Testis (tissue), 3 donors: Measurements from ENCODE around the gene AGPAT1. TPM values are rescaled to one million over a fixed set of nuclear protein-coding genes. Genes with fewer than 3 reads are reported as not detected.

Experiments
- DNase-seq: peaks from one replicate; pipeline ENCODE4 v3.0.0-alpha.2; 2019
- H3K27ac ChIP-seq, 2 donors: fragments of 200-600 bp; sonication (generic); one replicate each; pipeline ENCODE4 v1.5.1; 2019
- H3K27me3 ChIP-seq: fragments of 200-600 bp; sonication (generic); one replicate; pipeline ENCODE4 v1.5.1; 2019
- H3K36me3 ChIP-seq: fragments of 200-600 bp; sonication (generic); one replicate; pipeline ENCODE4 v1.5.1; 2017; ENCODE audit warnings: low read depth; ENCODE audit errors: missing control alignments
- H3K4me1 ChIP-seq: fragments of 200-600 bp; sonication (generic); one replicate; pipeline ENCODE4 v1.5.1; 2019
- H3K4me3 ChIP-seq, 2 donors: fragments of 200-600 bp; sonication (generic); one replicate each; pipeline ENCODE4 v1.5.1; 2017 to 2019
- H3K9me3 ChIP-seq: fragments of 200-600 bp; sonication (generic); one replicate; pipeline ENCODE4 v1.5.1; 2017
- CTCF ChIP-seq, 3 experiments: fragments of 450-650 bp in 2 of 3; fragments of 200-600 bp in 1 of 3; sonication (generic) in 1 of 3; IDR thresholded peaks; one replicate each; pipeline ENCODE4 v1.5.1; 2016 to 2019; ENCODE audit warnings: antibody characterized with exemption in 3 of 3, mild to moderate bottlenecking in 2 of 3, moderate library complexity in 1 of 3
- POLR2A ChIP-seq: fragments of 450-650 bp; IDR thresholded peaks from one replicate; pipeline ENCODE4 v1.6.1; 2017; ENCODE audit warnings: antibody characterized with exemption, mild to moderate bottlenecking, moderate library complexity
- WGBS, 2 donors: methylation state at CpG; one replicate each; pipeline ENCODE4 v1.1.5; 2018; 5-methylcytosine and 5-hydroxymethylcytosine counted together
- intact Hi-C: fragments of 100-400 bp; cut with DNase I; formaldehyde crosslinking; loops from one replicate; pipeline ENCODE4 v1.15.1; 2023; ENCODE audit warnings: low total_unique reads
- polyA plus RNA-seq: library from polyadenylated mRNA; stranded (reverse); fragments of 350-450 nt; fragmentation: Illumina TruSeq; extraction: RNeasy Lipid Tissue Mini Kit (QIAGEN cat#74804); gene quantifications from one replicate; pipeline ENCODE4 v1.2.3, GENCODE V29; 2014; ENCODE audit warnings: low read depth, low replicate concordance; ENCODE audit not compliant: insufficient read depth
- total RNA-seq, 2 donors: library from RNA; depleted of rRNA; stranded (reverse); fragments of >200 nt; gene quantifications; one replicate each; pipeline ENCODE4 v1.2.3, GENCODE V29; 2016

The AGPAT1 gene
- total and polyA plus RNA-seq, 3 donors from 2014 or later = 107 to 158 (median 115) TPM

GRCh38 chr6:32140420-32141046 is 35.4 kb downstream of the AGPAT1 start:
- no peaks in the 10 kb centered on the region for H3K36me3 ChIP-seq
- H3K4me1 ChIP-seq = peaks cover 14% of the 10 kb centered on the region
- H3K4me3 ChIP-seq = no peak overlapping the region
- no peak for TF ChIP-seq CTCF (IDR thresholded peaks at IDR 0.05)
- TF ChIP-seq POLR2A = no peak
- intact Hi-C loops = no loop called here
- no peaks in the 10 kb centered on the region for H3K27me3 ChIP-seq
- 31 to 43% methylated on average over 5 of the region's 5 CpGs for WGBS, 2 donors
- peak overlapping the region; percentile 20 to 37 for H3K27ac ChIP-seq
- no peak for DNase-seq
- no peaks in the 10 kb centered on the region for H3K9me3 ChIP-seq

GRCh38 chr6:32139590-32139989 is 36.3 kb downstream of the AGPAT1 start:
- no peak for DNase-seq
- TF ChIP-seq POLR2A (no peak), CTCF (IDR thresholded peaks at IDR 0.05) (no peak)
- 43 to 46% methylated on average over 5 of the region's 5 CpGs for WGBS, 2 donors
- no peaks in the 10 kb centered on the region for H3K36me3 ChIP-seq
- no peak overlapping the region for H3K4me3 ChIP-seq
- no peaks in the 10 kb centered on the region for H3K9me3 ChIP-seq
- no peaks in the 10 kb centered on the region for H3K27me3 ChIP-seq
- H3K27ac ChIP-seq = peak overlapping the region in 1 of 2 donors; percentile 20
- intact Hi-C loops = no loop called here
- H3K4me1 ChIP-seq = peaks cover 14% of the 10 kb centered on the region

- H3K9me3 ChIP-seq = no peaks in the 10 kb centered on the region
- H3K4me3 ChIP-seq = no peak overlapping the region
- DNase-seq = no peak
- TF ChIP-seq CTCF (IDR thresholded peaks at IDR 0.05) = no peak
- TF ChIP-seq POLR2A = no peak
- peaks cover 14% of the 10 kb centered on the region for H3K4me1 ChIP-seq
- intact Hi-C loops = no loop called here
- H3K36me3 ChIP-seq = no peaks in the 10 kb centered on the region
- no peak overlapping the region for H3K27ac ChIP-seq
- no peaks in the 10 kb centered on the region for H3K27me3 ChIP-seq
Observed at GRCh38 chr6:32137454-32137853, 38.4 kb downstream of the AGPAT1 start.

GRCh38 chr6:32133786-32134185 is 42.1 kb downstream of the AGPAT1 start:
- 78 to 90% methylated on average over 4 of the region's 4 CpGs for WGBS, 2 donors
- H3K4me1 ChIP-seq = peaks cover 8% of the 10 kb centered on the region
- intact Hi-C loops = no loop called here

More at GRCh38 chr6:32133786-32134185, 42.1 kb downstream of the AGPAT1 start:
- H3K27me3 ChIP-seq = no peaks in the 10 kb centered on the region
- H3K9me3 ChIP-seq = no peaks in the 10 kb centered on the region
- no peak overlapping the region for H3K27ac ChIP-seq
- TF ChIP-seq POLR2A (no peak), CTCF (IDR thresholded peaks at IDR 0.05) (no peak)
- no peaks in the 10 kb centered on the region for H3K36me3 ChIP-seq
- no peak overlapping the region for H3K4me3 ChIP-seq
- DNase-seq = no peak
